CD4-positive, alpha-beta T cell treated with Interleukin-6 at 100 ng/mL for 8 hours (primary cell): Measurements from ENCODE around the gene EDEM3.
"Not testable (repeated sequence)": the region's sequence is repeated elsewhere in the genome, so short reads cannot be mapped to it uniquely, and the experiment has no call there.

ENCODE experiments used
- DNase-seq: peaks from one replicate; pipeline ENCODE4 v3.0.0-alpha.2; 2020; ENCODE audit warnings: mixed read lengths, low spot score

Gene EDEM3

GRCh38 chr1:184770181-184770979 lies 15.7 kb upstream of the EDEM3 start:
- DNase-seq = no peak

GRCh38 chr1:184769241-184769640 lies 14.6 kb upstream of the EDEM3 start:
- no peak for DNase-seq

GRCh38 chr1:184768467-184768866 lies 13.8 kb upstream of the EDEM3 start:
- DNase-seq = no peak

GRCh38 chr1:184767591-184767990 lies 12.9 kb upstream of the EDEM3 start:
- no peak for DNase-seq

GRCh38 chr1:184764483-184764882 lies 9.8 kb upstream of the EDEM3 start:
- no peak for DNase-seq

- DNase-seq = not testable (repeated sequence)
Measured at GRCh38 chr1:184763520-184763919, 8.9 kb upstream of the EDEM3 start.

GRCh38 chr1:184761969-184762485 lies 7.4 kb upstream of the EDEM3 start:
- DNase-seq = no peak

GRCh38 chr1:184759651-184760050 lies 5.0 kb upstream of the EDEM3 start:
- DNase-seq = no peak

- no peak for DNase-seq
Measured at GRCh38 chr1:184759112-184759511, 4.5 kb upstream of the EDEM3 start.

- no peak for DNase-seq
Measured at GRCh38 chr1:184757891-184758290, 3.2 kb upstream of the EDEM3 start.

- no peak for DNase-seq
Measured at GRCh38 chr1:184757406-184757805, 2.7 kb upstream of the EDEM3 start.

GRCh38 chr1:184755226-184756065 lies 788 bp upstream of the EDEM3 start:
- peak; percentile 19 for DNase-seq

- peak; percentile 12 for DNase-seq
Measured at GRCh38 chr1:184753608-184754475, 816 bp downstream of the EDEM3 start.

- no peak for DNase-seq
Measured at GRCh38 chr1:184753117-184753516, 1.5 kb downstream of the EDEM3 start.

- DNase-seq = no peak
Measured at GRCh38 chr1:184752656-184753055, 2.0 kb downstream of the EDEM3 start.

GRCh38 chr1:184748740-184749139 lies 5.9 kb downstream of the EDEM3 start:
- DNase-seq = no peak

GRCh38 chr1:184747089-184747955 lies 7.3 kb downstream of the EDEM3 start:
- DNase-seq = no peak

GRCh38 chr1:184745929-184746638 lies 8.6 kb downstream of the EDEM3 start:
- peak; percentile 5 for DNase-seq

GRCh38 chr1:184745110-184745509 lies 9.5 kb downstream of the EDEM3 start:
- DNase-seq = no peak

GRCh38 chr1:184743062-184743756 lies 11.4 kb downstream of the EDEM3 start:
- DNase-seq = peak; percentile 66
